BLaER1 treated with 17β-estradiol and CSF1 and Interleukin-3, amounts not matched to agents 10 nM and 100 nM (cell line): ENCODE results near the gene ANKRD40CL.

ENCODE experiments used
- H3K27ac ChIP-seq, 11 experiments: shearing (Covaris generic); formaldehyde crosslinking; 2 replicates each; pipeline ENCODE4 v1.8.1; 2022
- H3K27me3 ChIP-seq, 11 experiments: shearing (Covaris generic); formaldehyde crosslinking; 2 replicates each; pipeline ENCODE4 v1.8.1; 2022
- H3K36me3 ChIP-seq, 11 experiments: shearing (Covaris generic); formaldehyde crosslinking; 2 replicates each; pipeline ENCODE4 v1.8.1; 2022
- H3K4me1 ChIP-seq, 10 experiments: shearing (Covaris generic); formaldehyde crosslinking; 2 replicates each; pipeline ENCODE4 v1.8.1; 2022
- H3K4me2 ChIP-seq, 11 experiments: shearing (Covaris generic); formaldehyde crosslinking; 2 replicates each; pipeline ENCODE4 v1.8.1; 2022
- H3K4me3 ChIP-seq, 10 experiments: shearing (Covaris generic); formaldehyde crosslinking; 2 replicates each; pipeline ENCODE4 v1.8.1; 2022
- H3K9ac ChIP-seq, 11 experiments: shearing (Covaris generic); formaldehyde crosslinking; 2 replicates each; pipeline ENCODE4 v1.8.1; 2022
- H3K9me3 ChIP-seq, 11 experiments: shearing (Covaris generic); formaldehyde crosslinking; replicated peaks in 1 of 11; 2 replicates each; pipeline ENCODE4 v1.8.1; 2022
- H4K20me1 ChIP-seq, 11 experiments: shearing (Covaris generic); formaldehyde crosslinking; 2 replicates each; pipeline ENCODE4 v1.8.1; 2022
- Cebpa-rat ChIP-seq, 11 experiments: shearing (Covaris generic); IDR thresholded peaks; 2 replicates each; pipeline ENCODE4 v1.8.1; 2022

ANKRD40CL gene

DNA sequence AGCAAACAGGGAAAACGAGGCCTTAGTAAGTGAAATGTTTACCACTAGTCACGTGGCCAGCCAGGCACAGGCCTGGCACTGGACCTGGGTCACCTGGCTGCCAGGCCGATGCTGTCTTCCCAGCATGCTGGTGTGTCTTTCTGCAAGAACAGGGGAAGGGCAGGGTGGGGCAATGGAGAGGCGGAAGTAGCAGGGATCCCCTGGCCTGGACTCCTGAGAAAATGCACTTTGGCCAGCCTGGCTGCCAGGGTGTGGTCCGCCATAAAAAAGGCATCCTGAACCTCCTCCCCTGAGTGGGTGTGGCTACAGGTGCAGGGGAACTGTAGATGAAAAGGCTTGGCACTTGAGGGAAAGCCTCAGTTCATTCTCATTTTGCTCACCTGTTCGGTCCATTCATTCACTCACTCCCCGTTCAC is 1.0 kb upstream of the ANKRD40CL start:
- no peak overlapping the region for H3K4me3 ChIP-seq
- H3K27me3 ChIP-seq: no peaks in the 10 kb centered on the region

DNA sequence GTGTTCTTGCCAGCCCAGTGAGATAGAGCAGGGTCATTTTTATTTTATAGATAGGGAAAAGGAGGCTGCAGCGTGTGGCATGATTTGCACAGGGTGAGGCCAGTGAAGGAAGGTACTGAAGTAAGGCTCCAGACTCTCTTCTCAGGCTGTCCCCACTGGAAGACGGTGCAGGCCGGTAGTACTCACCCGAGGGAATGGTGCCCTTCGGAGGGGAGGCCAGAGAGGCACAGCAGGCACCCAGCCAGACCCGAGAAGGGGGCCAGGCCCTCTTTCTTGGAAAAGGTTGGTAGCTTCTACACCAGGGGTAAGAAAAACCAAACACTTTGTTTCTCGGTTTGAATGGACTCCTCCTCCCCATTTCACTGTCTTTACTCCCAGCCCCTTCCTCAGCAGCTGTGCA is 288 bp downstream of the ANKRD40CL start:
- Histone ChIP-seq H3K4me1 (peaks cover 31 to 45% (median 39%) of the 10 kb centered on the region in 10 experiments), H3K4me3 (no peak overlapping the region), H3K9me3 (no peaks in the 10 kb centered on the region), H3K27me3 (no peaks in the 10 kb centered on the region), H3K36me3 (no peaks in the 10 kb centered on the region), H4K20me1 (no peaks in the 10 kb centered on the region), H3K27ac (no peak overlapping the region), H3K4me2 (no peak overlapping the region), H3K9ac (no peak overlapping the region)
- no peak for TF ChIP-seq Cebpa-rat (IDR thresholded peaks at IDR 0.05)

More for the DNA sequence above, 1.0 kb upstream of the ANKRD40CL start:
- H3K4me1 ChIP-seq: peaks cover 29 to 38% (median 33%) of the 10 kb centered on the region in 10 experiments
- no peaks in the 10 kb centered on the region for H3K36me3 ChIP-seq
- no peaks in the 10 kb centered on the region for H3K9me3 ChIP-seq
- no peak overlapping the region for H3K27ac ChIP-seq
- H3K4me2 ChIP-seq: no peak overlapping the region
- H3K9ac ChIP-seq: no peak overlapping the region
- no peaks in the 10 kb centered on the region for H4K20me1 ChIP-seq
- no peak for TF ChIP-seq Cebpa-rat (IDR thresholded peaks at IDR 0.05)

DNA sequence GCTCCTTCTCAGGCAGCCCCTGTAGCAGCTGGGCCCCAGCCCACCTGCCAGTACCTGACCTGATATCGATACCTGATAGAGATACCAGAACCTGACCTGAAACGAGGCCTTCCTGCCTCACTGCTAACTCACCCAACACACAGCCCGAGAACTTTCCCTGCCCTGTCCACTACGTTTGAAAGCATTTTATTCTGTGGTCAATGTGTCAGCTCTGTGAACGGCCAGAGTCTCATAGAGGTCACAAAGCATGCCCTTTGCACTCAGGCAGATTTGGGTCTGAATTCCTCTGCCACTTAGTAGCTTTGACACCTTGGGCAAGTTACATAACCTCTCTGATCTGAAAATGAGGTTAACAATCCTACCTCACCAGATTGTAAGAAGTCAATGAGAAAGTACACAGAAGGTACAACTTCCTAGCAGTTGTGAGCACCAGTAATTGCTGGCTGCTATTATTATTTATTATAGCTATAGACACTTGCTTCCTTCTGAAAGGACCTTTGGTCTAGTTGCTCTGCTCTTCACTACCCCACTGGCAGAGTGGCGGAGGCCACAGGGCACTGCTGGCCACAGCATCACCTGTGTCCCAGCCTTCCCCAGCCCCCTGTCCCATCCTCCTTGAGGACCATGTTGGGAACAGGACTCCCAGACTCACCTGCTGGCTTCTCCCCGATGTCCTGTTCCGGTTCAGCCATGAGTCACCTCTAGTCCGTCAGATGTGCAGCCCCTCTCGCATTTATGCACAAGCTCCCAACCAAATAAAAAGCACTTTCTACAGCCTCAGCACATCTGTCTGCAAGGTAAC is 895 bp downstream of the ANKRD40CL start:
- H3K36me3 ChIP-seq: no peaks in the 10 kb centered on the region
- no peak overlapping the region for H3K4me3 ChIP-seq
- H3K4me1 ChIP-seq: peaks cover 31 to 47% (median 39%) of the 10 kb centered on the region in 10 experiments
- no peak for TF ChIP-seq Cebpa-rat (IDR thresholded peaks at IDR 0.05)
- peak overlapping the region; percentile 61 to 90 (median 75) for H3K4me2 ChIP-seq
- H3K9ac ChIP-seq: peak overlapping the region in 6 of 11 experiments; percentile 26 to 64 (median 45); a peak in 5 of 22 replicates
- H3K27me3 ChIP-seq: no peaks in the 10 kb centered on the region
- no peaks in the 10 kb centered on the region for H3K9me3 ChIP-seq
- no peaks in the 10 kb centered on the region for H4K20me1 ChIP-seq
- peak overlapping the region in 8 of 11 experiments; percentile 36 to 79 (median 62); a peak in 9 of 22 replicates for H3K27ac ChIP-seq

DNA sequence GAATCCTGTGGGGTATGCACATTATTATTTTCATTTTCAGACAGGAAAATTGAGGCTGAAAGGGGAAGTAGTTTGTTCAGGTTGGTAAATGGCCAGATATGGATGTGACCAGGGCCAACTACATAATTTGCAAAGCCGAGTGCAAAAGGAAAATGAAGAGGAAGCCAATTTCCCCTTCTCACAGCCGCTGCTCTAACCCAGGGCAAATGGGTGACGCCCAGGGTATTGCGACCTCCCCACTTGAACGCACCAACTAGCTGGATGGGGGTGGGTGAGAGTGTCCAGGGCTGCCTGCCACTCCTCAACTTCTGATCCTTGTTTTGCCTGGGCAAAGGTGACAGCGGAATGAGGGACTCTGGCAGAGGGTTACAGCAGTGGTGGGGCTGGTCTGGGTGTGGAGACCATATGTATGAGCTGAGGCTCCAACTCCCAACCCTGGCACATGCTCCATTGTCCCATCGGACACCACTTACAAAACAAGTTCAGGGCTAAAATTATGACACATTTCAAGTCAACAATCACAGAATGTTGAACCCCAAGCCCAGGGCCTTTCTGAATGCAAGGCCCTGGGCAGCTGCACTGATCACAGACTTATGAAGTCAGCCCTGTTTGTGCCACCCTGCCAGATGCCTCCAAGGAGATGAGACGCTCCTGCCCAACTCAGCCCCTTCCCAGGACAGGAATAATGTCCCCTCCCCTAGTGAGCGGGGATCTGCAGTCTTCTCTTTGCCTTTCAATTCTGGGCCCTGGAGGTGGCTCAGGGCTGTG is 1.7 kb downstream of the ANKRD40CL start:
- Histone ChIP-seq H3K9ac (peak overlapping the region in 10 of 11 experiments; percentile 8 to 64 (median 38); a peak in 12 of 22 replicates), H3K27ac (peak overlapping the region in 10 of 11 experiments; percentile 15 to 79 (median 50); a peak in 16 of 22 replicates), H3K4me2 (peak overlapping the region; percentile 61 to 90 (median 75))

DNA sequence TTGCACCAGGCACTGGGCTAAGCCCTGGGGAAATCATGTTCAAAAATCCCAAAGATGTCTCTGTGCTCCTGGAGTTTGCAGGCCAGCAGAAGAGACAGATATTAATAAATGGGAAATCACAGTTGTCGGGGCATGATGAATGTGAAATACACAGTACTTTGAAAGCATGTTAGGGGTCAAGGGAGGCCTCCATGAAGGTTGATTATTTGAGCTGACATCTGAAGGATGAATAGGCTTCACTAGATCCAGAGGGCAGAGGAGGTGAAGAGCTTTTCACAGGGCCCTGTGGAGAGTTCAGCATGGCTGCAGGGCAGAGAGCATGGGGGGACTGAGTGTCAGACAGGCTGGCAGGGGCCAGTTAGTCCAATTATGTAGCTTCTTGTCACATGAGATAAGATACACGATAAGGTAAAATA is 2.6 kb downstream of the ANKRD40CL start:
- no peaks in the 10 kb centered on the region for H3K27me3 ChIP-seq
- H3K36me3 ChIP-seq: no peaks in the 10 kb centered on the region
- H3K4me1 ChIP-seq: peaks cover 31 to 47% (median 39%) of the 10 kb centered on the region in 10 experiments
- no peak overlapping the region for H3K4me3 ChIP-seq
- no peaks in the 10 kb centered on the region for H3K9me3 ChIP-seq
- H3K27ac ChIP-seq: peak overlapping the region in 3 of 11 experiments; percentile 66 to 79 (median 76); a peak in 2 of 22 replicates
- TF ChIP-seq Cebpa-rat (IDR thresholded peaks at IDR 0.05): no peak
- peak overlapping the region in 1 of 11 experiments; percentile 64; a peak in 1 of 22 replicates for H3K9ac ChIP-seq
- no peaks in the 10 kb centered on the region for H4K20me1 ChIP-seq
- peak overlapping the region; percentile 61 to 90 (median 75); a peak in 20 of 22 replicates for H3K4me2 ChIP-seq

More for the DNA sequence above, 1.7 kb downstream of the ANKRD40CL start:
- Histone ChIP-seq H3K9me3 (no peaks in the 10 kb centered on the region), H3K27me3 (no peaks in the 10 kb centered on the region), H3K4me3 (peak overlapping the region in 1 of 10 experiments; percentile 7; a peak in 1 of 20 replicates), H3K36me3 (no peaks in the 10 kb centered on the region), H4K20me1 (no peaks in the 10 kb centered on the region), H3K4me1 (peaks cover 31 to 47% (median 39%) of the 10 kb centered on the region in 10 experiments)
- TF ChIP-seq Cebpa-rat (IDR thresholded peaks at IDR 0.05): no peak

DNA sequence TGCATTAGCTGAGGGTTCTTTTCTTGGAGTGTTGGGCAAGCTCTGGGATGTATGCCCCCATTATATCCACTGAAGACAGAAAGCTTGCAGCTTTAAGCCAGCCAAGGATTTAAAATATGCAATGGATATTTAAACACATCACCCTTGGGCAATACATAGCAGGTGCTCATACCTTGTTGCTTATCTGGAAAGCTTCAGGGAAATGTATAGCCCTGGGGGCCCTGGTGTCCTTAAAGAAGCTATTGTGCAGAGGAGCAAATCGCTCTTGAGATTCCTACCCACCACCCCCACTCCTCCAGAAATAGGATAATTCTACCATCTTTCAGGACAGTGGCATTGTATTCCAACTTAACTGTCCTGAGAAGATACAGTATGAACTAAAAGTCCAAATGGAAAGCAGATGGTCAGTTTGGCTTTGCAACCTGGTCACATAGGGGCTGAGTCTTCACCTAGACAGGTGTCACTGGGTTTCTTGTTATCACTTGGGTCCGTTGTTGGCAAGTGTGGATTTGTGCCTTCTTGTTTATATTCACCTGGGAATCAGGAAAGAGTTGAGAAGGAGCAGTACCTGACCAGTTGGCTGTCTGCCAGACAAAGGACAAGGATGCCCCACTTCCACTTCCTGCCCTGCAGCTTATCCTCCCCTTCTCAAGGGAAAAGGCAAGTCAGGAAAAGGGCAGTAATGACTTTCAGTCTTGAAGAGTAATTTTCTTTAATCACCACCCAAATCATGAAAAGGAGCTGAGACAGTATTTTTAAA is 3.4 kb downstream of the ANKRD40CL start:
- no peak for TF ChIP-seq Cebpa-rat (IDR thresholded peaks at IDR 0.05)
- Histone ChIP-seq H3K27ac (peak overlapping the region in 2 of 11 experiments; percentile 76 to 80; a peak in 3 of 22 replicates), H3K4me1 (peaks cover 31 to 47% (median 39%) of the 10 kb centered on the region in 10 experiments), H3K27me3 (no peaks in the 10 kb centered on the region), H3K9ac (no peak overlapping the region), H3K4me3 (no peak overlapping the region), H3K4me2 (peak overlapping the region; percentile 61 to 90 (median 75)), H4K20me1 (no peaks in the 10 kb centered on the region; a peak in 1 of 22 replicates), H3K36me3 (no peaks in the 10 kb centered on the region), H3K9me3 (no peaks in the 10 kb centered on the region)

DNA sequence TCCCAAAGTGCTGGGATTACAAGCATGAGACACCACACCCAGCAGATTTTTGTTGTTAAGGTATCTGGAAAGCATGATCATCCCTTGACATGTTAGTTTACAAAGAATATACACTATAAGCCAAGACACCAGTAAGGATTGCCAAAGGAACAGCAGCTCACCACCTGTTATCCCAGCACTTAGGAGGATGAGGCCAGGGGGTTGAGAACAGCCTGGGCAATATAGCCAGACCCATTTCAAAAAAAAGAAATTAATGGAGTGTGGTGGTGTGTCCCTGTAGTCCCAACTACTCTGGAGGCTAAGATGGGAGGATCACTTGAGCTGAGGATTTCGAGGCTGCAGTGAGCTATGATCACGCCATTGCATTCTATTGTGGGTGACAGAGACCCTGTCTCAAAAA is 5.1 kb downstream of the ANKRD40CL start:
- H3K4me3 ChIP-seq: no peak overlapping the region
- no peak for TF ChIP-seq Cebpa-rat (IDR thresholded peaks at IDR 0.05)
- H3K27me3 ChIP-seq: no peaks in the 10 kb centered on the region
- H3K4me1 ChIP-seq: peaks cover 31 to 47% (median 39%) of the 10 kb centered on the region in 10 experiments
- H3K4me2 ChIP-seq: peak overlapping the region in 3 of 11 experiments; percentile 78 to 90 (median 89); a peak in 4 of 22 replicates
- H4K20me1 ChIP-seq: no peaks in the 10 kb centered on the region; a peak in 1 of 22 replicates
- H3K9ac ChIP-seq: peak overlapping the region in 1 of 11 experiments; percentile 68; a peak in 1 of 22 replicates
- H3K27ac ChIP-seq: no peak overlapping the region
- H3K9me3 ChIP-seq: no peaks in the 10 kb centered on the region
- no peaks in the 10 kb centered on the region for H3K36me3 ChIP-seq

DNA sequence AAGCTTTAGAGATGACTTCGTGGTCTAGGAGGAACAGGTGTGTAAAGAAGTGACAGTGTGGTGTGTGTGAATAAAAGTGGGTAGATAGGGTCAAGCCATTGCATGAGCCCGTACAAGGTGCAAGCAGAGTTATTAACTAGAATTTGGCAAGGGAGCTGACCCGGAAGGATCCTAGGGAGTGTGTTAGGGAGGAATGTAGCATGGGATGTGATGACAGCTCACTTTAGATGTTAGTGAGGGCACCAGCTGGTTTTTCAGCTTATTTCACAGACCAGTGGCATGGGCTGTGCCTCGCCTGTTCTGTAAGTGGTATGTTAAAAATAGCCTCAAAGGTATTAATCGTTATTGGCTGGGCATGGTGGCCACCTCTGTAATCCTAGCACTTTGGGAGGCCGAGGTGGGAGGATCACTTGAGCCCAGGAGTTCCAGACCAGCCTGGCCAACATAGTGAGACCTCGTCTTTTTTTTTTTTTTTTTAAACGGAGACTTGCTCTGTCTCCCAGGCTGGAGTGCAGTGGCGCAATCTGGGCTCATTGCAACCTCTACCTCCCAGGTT is 8.3 kb downstream of the ANKRD40CL start:
- no peak overlapping the region for H3K9ac ChIP-seq
- no peak overlapping the region for H3K4me3 ChIP-seq
- no peak overlapping the region for H3K4me2 ChIP-seq
- peaks cover 10 to 23% (median 16%) of the 10 kb centered on the region in 10 experiments for H3K4me1 ChIP-seq
- no peak overlapping the region for H3K27ac ChIP-seq
- peaks cover 22 to 31% (median 26%) of the 10 kb centered on the region in 11 experiments; a peak in 21 of 22 replicates for H3K36me3 ChIP-seq
- TF ChIP-seq Cebpa-rat (IDR thresholded peaks at IDR 0.05): no peak
- H4K20me1 ChIP-seq: peaks cover 0 to 17% (median 0%) of the 10 kb centered on the region in 11 experiments; a peak in 6 of 22 replicates
- H3K9me3 ChIP-seq: no peaks in the 10 kb centered on the region
- H3K27me3 ChIP-seq: no peaks in the 10 kb centered on the region
